GM18505 (cell line): ENCODE results near the gene CPLANE2.

Experiments
- ATAC-seq: cut with Tn5 transposase; IDR thresholded peaks from one replicate; pipeline ENCODE4 v1.9.1; 2021; ENCODE audit not compliant: unreplicated experiment
- POLR2A ChIP-seq: IDR thresholded peaks from 4 replicates; pipeline ENCODE4 v1.6.1; 2011; ENCODE audit warnings: borderline replicate concordance; ENCODE audit not compliant: insufficient read depth, insufficient read length; ENCODE audit errors: extremely low read depth

CPLANE2 gene

DNA sequence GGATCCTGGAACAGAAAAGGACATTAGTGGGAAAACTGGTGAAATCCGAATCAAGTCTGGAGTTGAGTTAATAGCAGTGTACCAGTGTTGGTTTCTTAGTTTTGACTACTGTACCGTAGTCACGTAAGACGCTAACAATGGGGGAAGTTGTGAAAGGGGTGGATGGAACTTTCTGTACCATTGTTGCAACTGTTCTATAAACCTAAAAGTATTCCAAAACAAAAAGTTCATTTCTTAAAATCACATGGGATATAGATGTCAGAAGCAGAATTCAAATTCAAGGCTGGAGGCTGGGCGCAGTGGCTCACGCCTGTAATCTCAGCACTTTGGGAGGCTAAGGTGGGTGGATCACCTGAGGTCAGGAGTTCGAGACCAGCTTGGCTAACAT lies 41.5 kb downstream of the CPLANE2 start:
- ATAC-seq = no peak

DNA sequence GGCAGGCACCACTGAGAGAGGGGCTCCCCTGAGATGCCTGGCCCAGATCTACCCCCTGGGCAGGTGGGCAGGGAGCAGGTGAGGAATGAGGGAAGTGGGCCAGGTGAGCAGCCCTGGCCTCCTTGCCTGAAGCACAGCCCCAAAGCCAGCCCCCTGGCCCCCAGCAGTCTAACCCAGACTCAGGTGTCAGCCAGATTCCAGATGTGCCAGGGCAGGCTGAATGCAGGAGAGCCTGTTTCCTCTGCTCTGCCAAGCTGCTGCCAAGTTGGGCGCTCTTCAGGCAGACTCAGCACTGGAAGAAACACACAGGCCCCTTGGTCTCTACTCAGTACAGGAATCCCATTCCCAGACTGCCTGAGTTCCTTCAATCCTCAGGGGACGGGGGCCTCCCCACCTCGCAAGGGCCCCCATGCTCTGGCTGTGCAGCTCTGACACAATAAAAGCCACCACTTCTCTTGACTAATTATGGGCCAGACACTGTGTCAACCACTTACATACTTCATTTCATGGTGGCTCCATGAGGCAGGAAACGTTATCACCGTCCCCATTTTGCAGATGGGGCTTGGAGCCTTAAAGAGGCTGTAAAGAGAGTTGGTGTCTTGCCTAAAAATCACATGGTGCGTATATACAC lies 45.0 kb downstream of the CPLANE2 start:
- no peak for TF ChIP-seq POLR2A
- no peak for ATAC-seq

More for the DNA sequence above, 41.5 kb downstream of the CPLANE2 start:
- TF ChIP-seq POLR2A = no peak

DNA sequence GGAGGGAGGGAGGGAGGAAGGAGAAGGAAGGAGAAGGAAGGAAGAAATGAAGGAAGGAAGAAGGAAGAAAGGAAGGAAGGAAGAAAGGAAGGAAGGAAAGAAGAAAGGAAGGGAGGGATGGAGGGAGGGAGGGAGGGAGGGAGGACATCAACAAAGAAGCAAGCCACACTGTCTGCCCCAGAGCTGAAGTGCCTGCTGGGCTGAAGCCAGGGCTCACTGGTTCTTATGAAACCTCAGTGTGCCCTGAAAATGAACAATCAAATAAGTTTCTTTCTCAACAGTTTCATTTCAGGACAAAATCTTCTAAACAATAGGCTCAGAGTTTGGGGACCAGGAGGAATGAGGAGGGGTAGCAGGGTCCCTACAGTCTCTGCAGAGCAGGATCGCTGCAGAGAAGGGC lies 45.7 kb downstream of the CPLANE2 start:
- no peak for TF ChIP-seq POLR2A
- ATAC-seq = no peak

DNA sequence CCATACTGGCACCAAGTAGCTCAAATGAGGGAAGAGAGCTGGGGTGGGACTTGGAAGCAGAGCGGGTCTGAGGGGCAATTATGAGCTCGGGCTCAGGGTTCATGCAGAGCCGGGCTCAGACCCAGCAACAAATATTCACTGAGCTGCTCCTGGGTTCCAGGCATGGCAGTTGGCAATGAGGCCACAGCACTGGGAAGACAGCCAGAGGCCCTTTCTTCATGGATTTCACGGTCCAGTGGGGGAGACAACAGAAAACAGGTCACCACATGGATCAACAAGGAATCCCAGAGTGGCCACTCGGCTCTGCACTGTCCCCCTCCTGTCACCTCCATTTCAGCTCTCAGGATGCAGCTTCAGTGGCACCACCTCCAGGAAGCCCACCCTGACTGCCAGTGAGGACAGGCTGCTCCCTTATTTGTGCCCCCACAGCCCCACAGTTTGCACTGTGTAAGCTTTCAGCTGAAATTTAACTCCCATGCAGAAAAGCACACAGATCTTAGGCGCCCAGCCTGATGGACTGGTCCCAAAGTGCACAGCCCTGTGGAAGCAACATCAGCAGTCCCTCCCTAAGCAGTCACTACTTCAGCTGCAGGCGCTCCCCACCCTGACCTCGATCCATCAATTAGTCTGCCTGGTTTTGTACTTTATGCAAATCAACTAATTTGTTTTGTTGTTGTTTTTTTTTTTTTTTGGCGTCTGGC lies 46.9 kb downstream of the CPLANE2 start:
- ATAC-seq = no peak
- TF ChIP-seq POLR2A = no peak

DNA sequence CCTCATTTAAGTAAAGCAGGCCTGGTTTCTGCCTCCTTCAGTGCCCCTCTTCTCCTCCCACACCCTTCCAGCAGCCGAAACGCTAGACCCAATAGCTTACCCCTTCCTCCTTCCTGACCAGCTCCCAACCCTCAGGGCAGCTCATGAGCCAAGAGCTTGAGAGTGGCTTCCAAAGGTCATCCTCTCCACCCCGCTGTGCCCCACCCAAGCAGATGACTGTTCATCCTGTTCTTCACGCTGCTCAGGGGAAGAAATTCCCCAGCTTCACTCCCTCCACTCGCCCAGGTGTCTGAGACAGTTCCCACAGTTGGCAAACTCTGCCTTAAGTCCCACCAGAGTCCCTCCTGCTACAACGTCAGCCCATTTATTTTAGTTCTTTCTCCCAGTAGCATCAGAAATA lies 48.0 kb downstream of the CPLANE2 start:
- no peak for TF ChIP-seq POLR2A
- no peak for ATAC-seq

DNA sequence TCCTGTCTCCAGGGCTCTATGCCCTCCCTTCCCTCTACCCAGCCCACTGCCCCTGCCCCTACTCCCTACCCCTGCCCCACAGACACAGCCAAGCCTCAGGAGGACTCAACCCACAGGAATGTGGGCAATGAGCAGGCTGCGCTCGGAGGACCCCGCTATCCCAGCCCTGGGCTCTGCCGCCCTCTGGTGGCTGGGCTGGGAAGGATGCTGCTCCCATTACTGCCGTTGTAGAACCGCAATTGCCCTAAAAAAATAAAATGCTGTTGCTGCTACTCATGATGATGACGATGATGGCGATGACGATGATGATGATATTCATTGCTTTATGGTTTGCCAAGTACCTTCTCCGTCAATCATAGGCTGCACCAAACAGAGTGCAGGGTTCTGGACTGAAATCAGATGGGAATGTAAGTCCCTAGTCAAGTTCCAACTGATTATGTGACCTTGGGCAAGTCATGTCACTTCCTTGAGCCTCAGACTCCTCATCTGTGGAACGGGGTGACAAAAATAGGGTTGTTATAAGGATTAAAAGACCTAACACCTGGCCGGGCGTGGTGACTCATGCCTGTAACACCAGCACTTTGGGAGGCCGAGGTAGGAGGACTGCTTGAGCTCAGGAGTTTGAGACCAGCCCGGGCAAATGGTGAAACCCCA lies 49.1 kb downstream of the CPLANE2 start:
- no peak for TF ChIP-seq POLR2A
- ATAC-seq = no peak

DNA sequence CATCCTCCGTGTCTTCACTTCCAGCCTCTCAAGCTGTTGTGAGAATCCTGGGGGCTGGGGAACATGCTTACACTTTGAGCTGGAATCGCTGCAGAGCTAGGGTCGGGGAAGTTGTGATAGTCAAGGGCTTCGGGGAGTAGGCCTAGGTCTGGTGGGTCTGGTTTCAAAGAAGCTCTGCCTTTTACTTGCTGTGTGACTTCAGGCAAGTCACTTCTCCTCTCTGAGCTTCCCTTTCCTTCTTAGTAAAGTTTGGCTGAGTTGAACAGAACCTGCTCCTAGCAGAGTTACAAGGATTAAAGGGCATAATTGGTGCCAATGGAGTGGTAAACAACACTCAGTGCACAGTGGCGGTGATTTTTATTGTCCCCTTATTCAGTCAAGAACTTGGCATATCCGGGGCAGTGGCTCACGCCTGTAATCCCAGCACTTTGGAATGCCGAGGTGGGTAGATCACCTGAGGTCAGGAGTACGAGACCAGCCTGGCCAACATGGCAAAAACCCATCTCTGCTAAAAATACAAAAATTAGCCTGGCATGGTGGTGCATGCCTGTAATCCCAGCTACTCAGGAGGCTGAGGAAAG lies 50.2 kb downstream of the CPLANE2 start:
- ATAC-seq = no peak
- no peak for TF ChIP-seq POLR2A

DNA sequence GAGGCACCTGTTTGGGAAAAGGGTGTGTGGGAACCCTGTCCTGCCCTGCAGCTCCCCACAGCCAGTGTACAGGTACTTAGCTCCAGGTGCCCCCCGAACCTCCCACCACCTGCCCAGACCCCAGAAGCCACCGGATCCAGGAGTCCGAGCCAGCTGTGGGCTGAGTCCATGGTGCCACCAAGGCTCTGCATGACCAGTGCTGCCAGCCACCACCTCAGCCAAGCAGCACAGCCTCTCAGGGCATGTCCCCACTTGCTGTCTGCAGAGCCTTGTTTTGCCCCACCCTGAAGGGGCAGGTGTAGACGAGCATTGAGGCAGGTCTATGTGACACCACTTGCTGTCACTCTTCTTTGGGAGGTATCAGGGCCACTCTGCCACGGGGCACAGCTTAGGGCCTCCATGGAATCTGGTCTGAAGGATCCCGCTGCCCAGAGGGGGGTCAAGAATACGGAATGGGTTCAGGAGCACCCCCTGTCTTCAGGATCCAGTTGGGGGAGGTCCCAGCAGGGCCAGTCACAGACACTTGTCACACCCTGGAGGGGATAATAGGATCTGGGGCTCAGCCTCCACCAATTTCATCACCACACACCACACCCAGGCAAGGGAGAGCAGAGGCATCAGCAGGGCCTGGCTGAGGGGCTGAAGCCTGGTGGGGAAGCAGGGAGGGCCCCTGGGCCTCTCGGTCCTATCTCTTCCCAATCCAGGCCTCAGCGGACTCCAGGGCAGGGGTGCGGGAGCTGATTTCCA lies 52.3 kb downstream of the CPLANE2 start:
- TF ChIP-seq POLR2A = no peak
- no peak for ATAC-seq

DNA sequence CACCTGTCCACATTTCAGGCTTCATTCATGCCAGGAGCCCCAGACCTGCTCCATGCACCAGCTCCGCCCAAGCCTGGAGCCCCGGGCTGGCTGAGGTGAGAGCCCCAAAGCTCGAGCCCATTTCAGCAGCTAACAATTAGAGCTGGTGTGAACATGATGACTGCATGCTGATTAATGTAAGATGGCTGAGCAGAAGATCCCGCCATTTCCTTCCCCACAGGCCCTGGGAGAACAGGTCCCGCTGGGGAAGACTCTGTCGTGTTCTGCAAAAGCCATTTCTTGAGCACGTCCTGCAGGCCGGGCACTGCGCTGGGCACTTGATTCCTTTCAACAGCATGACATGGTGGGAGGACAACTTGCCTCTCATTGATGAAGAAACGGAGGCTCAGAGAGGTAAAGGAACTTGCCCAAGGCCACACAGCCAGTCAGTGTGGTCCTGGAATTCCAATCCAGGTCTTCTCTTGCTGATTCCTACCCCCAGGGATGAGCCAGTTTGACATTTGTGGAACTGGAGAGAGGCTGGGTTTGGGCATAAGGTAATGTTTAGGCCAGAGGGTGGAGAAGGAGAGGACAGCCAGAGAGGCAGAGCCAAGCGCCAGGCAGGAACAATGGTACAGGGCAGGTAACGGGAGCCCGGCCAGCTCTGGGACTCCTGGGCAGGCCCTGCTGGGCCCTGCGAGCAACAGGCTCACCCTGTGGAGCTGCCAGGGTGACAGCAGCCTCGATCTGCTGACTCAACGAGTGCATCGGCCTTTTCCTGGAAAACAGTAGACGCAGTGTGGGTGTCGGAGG lies 53.0 kb downstream of the CPLANE2 start:
- no peak for TF ChIP-seq POLR2A
- ATAC-seq = no peak

DNA sequence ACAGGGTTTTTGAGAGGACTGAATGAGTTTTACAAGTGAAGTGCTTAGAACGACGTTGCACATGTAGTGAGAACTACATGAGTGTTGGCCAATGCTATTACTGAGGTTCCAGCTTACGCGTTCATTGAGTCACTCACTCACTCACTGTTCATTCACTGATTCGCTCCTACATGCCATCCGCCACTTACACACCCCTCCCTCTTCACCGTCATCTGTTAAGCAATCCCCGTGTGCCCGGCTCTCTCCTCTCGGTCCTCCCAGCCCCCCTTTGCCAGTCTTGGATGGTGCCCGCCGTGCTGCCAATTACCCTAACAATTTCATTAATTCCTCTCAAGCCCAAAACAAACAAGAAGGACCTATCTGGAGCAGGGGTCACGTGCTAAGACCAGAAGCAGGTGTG lies 53.8 kb downstream of the CPLANE2 start:
- ATAC-seq = no peak
- no peak for TF ChIP-seq POLR2A

DNA sequence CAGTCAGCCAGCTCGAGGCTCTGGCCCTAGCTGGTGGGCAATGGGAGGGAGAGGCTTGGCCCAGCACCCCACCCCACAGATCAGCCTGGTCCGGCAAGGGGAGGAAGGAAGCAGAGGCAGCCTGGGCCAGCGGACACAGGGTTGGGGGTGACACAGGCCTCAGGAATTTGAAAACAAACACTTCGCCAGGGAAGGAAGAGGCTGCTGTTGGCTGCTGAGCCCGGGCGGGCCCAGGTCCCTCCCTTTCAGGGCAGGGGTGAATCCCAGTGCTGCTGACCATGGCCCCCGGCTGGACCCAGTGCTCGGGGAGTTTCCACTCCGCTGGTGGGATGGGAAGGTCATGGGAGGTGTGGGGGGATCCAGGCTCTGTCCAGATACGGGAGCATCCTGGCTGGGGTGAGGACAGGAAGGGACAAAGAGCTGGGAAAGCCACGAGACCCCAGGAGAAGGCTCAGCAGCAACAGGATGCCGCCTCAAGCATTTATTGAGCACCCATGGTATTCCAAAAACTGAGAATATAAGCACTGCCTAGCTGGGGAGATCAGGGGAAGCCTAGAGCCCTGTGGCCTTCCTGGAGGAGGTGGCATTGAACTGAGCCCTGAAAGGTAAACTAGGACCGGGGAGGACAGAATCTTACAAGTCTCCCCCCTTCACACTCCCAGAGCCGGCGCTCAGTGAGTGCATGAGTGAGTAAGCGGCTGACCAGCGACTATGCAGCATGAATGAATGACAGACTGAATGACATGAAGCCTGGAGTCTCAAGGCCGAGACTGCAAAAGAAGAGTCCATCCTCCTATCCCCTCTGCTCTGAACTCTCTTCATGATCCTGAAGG lies 54.9 kb downstream of the CPLANE2 start:
- no peak for TF ChIP-seq POLR2A
- ATAC-seq = no peak
